ENCODE results near the gene TM4SF18.

- no peak for TF ChIP-seq POLR2AphosphoS5 (IDR thresholded peaks at IDR 0.05; ENCODE audit: borderline replicate concordance, low read depth, low read length)
- TF ChIP-seq EZH2 (IDR thresholded peaks at IDR 0.05): no peak
- no peak for TF ChIP-seq FOXP2 (optimal IDR thresholded peaks at IDR 0.05; ENCODE audit: control extremely low read depth, extremely low read length, insufficient read depth)
Observed at GRCh38 chr3:149356044-149356592, 22.7 kb upstream of the TM4SF18 start.
